GM12878 (cell line): ENCODE measurements around the gene TBC1D26. TPM values are rescaled to one million over a fixed set of nuclear protein-coding genes. Genes with fewer than 3 reads are reported as not detected.

Experiments used
- ATAC-seq: fragments of 200-7000 bp; cut with Tn5 transposase; 3 replicates; pipeline ENCODE4 v1.9.1; 2020; ENCODE audit warnings: mild to moderate bottlenecking, moderate library complexity
- BruUV-seq: library from RNA; stranded (reverse); fragments of 400-500 nt; replicated peaks from 2 replicates; lab custom pipeline; 2021; lab: Mats Ljungman, UMichigan
- CTCF ChIA-PET: fragments of 300-600 bp; sonication (Branson Sonifier 250); formaldehyde crosslinking; extraction: SDS; loops from one replicate; lab custom pipeline; 2021; ENCODE audit warnings: inconsistent platforms; lab: Yijun Ruan, JAX
- POLR2A ChIA-PET: fragments of 350-600 bp; formaldehyde crosslinking; extraction: SDS; loops from one replicate; lab custom pipeline; 2021; ENCODE audit warnings: inconsistent platforms; lab: Charles Lee
- RAD21 ChIA-PET: fragments of 300-600 bp; sonication (Branson Sonifier 250); formaldehyde crosslinking; loops from one replicate; lab custom pipeline; 2023; ENCODE audit warnings: antibody characterized with exemption; ENCODE audit not compliant: unreplicated experiment; lab: Charles Lee
- SMC1A ChIA-PET: fragments of 300-600 bp; sonication (Branson Sonifier 250); formaldehyde crosslinking; loops from one replicate; lab custom pipeline; 2023; ENCODE audit not compliant: unreplicated experiment, uncharacterized antibody; lab: Charles Lee
- DNase-seq: peaks from one replicate; pipeline ENCODE4 v3.0.0-alpha.2; 2011; ENCODE audit warnings: low read depth, low spot score
- FAIRE-seq: peaks from 3 replicates; lab custom pipeline; 2011; peaks lifted over from hg19 to GRCh38; lab: Jason Lieb, UNC
- H2AFZ ChIP-seq: 2 replicates; pipeline ENCODE4 v1.6.0; 2011; ENCODE audit warnings: low read depth, low read length, control low read depth; ENCODE audit not compliant: control insufficient read depth
- H3K27ac ChIP-seq: 2 replicates; pipeline ENCODE4 v1.5.1; 2011; ENCODE audit warnings: control low read depth; ENCODE audit not compliant: control insufficient read depth, insufficient read depth
- H3K27me3 ChIP-seq, 2 experiments: replicated peaks in 1 of 2; 2 replicates each; pipeline versions ENCODE4 v1.6.0 to v1.6.1; 2011; ENCODE audit warnings: low read length in 1 of 2; ENCODE audit not compliant: control insufficient read depth in 2 of 2, insufficient read depth in 2 of 2
- H3K36me3 ChIP-seq, 2 experiments: 2 replicates each; pipeline ENCODE4 v1.5.1; 2011; ENCODE audit warnings: low read length in 1 of 2; ENCODE audit not compliant: control insufficient read depth in 2 of 2, insufficient read depth in 2 of 2
- H3K4me1 ChIP-seq: 2 replicates; pipeline ENCODE4 v1.6.1; 2011; ENCODE audit warnings: mild to moderate bottlenecking, low read length, moderate library complexity, mixed read lengths; ENCODE audit not compliant: control insufficient read depth, insufficient read depth
- H3K4me2 ChIP-seq: 2 replicates; pipeline ENCODE4 v1.6.0; 2011; ENCODE audit warnings: control low read depth; ENCODE audit not compliant: control insufficient read depth, insufficient read depth
- H3K4me3 ChIP-seq: fragments of 200-600 bp; sonication (generic); 2 replicates; pipeline ENCODE4 v1.5.1; 2016
- H3K79me2 ChIP-seq: 2 replicates; pipeline ENCODE4 v1.6.0; 2011; ENCODE audit warnings: low read length; ENCODE audit not compliant: control insufficient read depth, insufficient read depth
- H3K9ac ChIP-seq: 2 replicates; pipeline ENCODE4 v1.8.0; 2011; ENCODE audit warnings: low read length, control low read depth, mixed read lengths; ENCODE audit not compliant: control insufficient read depth, insufficient read depth
- H3K9me3 ChIP-seq: replicated peaks from 3 replicates; pipeline ENCODE4 v1.5.1; 2011; ENCODE audit warnings: mild to moderate bottlenecking, low read length; ENCODE audit not compliant: control insufficient read depth, insufficient read depth
- H4K20me1 ChIP-seq: 2 replicates; pipeline ENCODE4 v1.6.0; 2011; ENCODE audit not compliant: control insufficient read depth, insufficient read depth
- ATF7 ChIP-seq: fragments of 450-650 bp; IDR thresholded peaks from 2 replicates; pipeline ENCODE4 v1.6.1; 2016; ENCODE audit warnings: low read depth, mild to moderate bottlenecking
- BRCA1 ChIP-seq: IDR thresholded peaks from 2 replicates; pipeline ENCODE4 v1.6.1; 2011; ENCODE audit warnings: low read depth, low read length, improper control_type of control experiment
- DPF2 ChIP-seq: fragments of 450-650 bp; IDR thresholded peaks from 2 replicates; pipeline ENCODE4 v1.6.1; 2017; ENCODE audit warnings: mild to moderate bottlenecking
- IKZF2 ChIP-seq, 2 experiments: fragments of 450-650 bp; IDR thresholded peaks; 2 replicates each; pipeline ENCODE4 v1.6.1; 2017; ENCODE audit warnings: mild to moderate bottlenecking in 2 of 2, moderate library complexity in 2 of 2
- LARP7 ChIP-seq: fragments of 450-650 bp; IDR thresholded peaks from 2 replicates; pipeline ENCODE4 v1.6.1; 2017; ENCODE audit warnings: mild to moderate bottlenecking
- MTA2 ChIP-seq: fragments of 450-650 bp; IDR thresholded peaks from 2 replicates; pipeline ENCODE4 v1.6.1; 2016; ENCODE audit warnings: low read depth, mild to moderate bottlenecking, moderate library complexity
- RB1 ChIP-seq: fragments of 450-650 bp; formaldehyde crosslinking; IDR thresholded peaks from 2 replicates; pipeline ENCODE4 v1.6.1; 2017; ENCODE audit warnings: mild to moderate bottlenecking, borderline replicate concordance
- RCOR1 ChIP-seq: conservative IDR thresholded peaks from 2 replicates; pipeline ENCODE4 v1.6.1; 2012; ENCODE audit warnings: low read depth, low read length, improper control_type of control experiment
- RELA ChIP-seq: fragments of 450-650 bp; IDR thresholded peaks from 2 replicates; pipeline ENCODE4 v1.8.0; 2014; ENCODE audit warnings: borderline replicate concordance; ENCODE audit not compliant: partially characterized antibody
- TCF3 ChIP-seq: IDR thresholded peaks from 2 replicates; pipeline ENCODE4 v1.6.1; 2012; ENCODE audit warnings: low read depth, mild to moderate bottlenecking, low read length, borderline replicate concordance; ENCODE audit not compliant: insufficient read depth
- TCF7 ChIP-seq: IDR thresholded peaks from 2 replicates; pipeline ENCODE4 v1.6.1; 2014; ENCODE audit warnings: antibody characterized with exemption, borderline replicate concordance
- YBX1 ChIP-seq: fragments of 450-650 bp; IDR thresholded peaks from 2 replicates; pipeline ENCODE4 v1.6.1; 2016; ENCODE audit warnings: antibody characterized with exemption
- ZBTB40 ChIP-seq: fragments of 450-650 bp; IDR thresholded peaks from 2 replicates; pipeline ENCODE4 v1.6.1; 2016; ENCODE audit warnings: mild to moderate bottlenecking, moderate library complexity, borderline replicate concordance
- WGBS: methylation state at CpG from one replicate; pipeline ENCODE4 v1.1.6; 2016; ENCODE audit warnings: low lambda C conversion rate; ENCODE audit not compliant: insufficient replicate concordance, insufficient coverage; ENCODE audit errors: missing lambda C conversion rate; 5-methylcytosine and 5-hydroxymethylcytosine counted together
- in situ Hi-C: fragments of 300-500 bp; cut with MboI; formaldehyde crosslinking; loops from 9 replicates; pipeline ENCODE4 v1.14.3; 2018; ENCODE audit warnings: mixed read lengths
- intact Hi-C: fragments of 100-400 bp; cut with micrococcal nuclease; formaldehyde crosslinking; loops from one replicate; pipeline ENCODE4 v1.14.2; 2022; ENCODE audit not compliant: unreplicated experiment
- polyA plus RNA-seq, 11 experiments: library from polyadenylated mRNA; depleted of rRNA in 4 of 11; unstranded in 6 of 11; stranded (reverse) in 5 of 11; fragments of >200 nt; fragmentation: Nextera tagmentation in 4 of 11; fragmentation: Illumina TruSeq in 1 of 11; extraction: Ambion mirVana in 4 of 11; extraction: Trizol in 1 of 11; gene quantifications; 1 replicate in 1 of 11; 2 replicates in 10 of 11; pipeline versions ENCODE4 v1.2.1 to v1.2.3, GENCODE V29; 2011 to 2016; ENCODE audit warnings: inconsistent platforms in 2 of 11, missing spikeins in 2 of 11, low read depth in 1 of 11
- total RNA-seq, 4 experiments: library from RNA; depleted of rRNA in 3 of 4; stranded (reverse); fragments of >200 nt in 3 of 4; fragmentation: Illumina TruSeq in 1 of 4; extraction: Trizol in 1 of 4; gene quantifications; 2 replicates each; pipeline versions ENCODE4 v1.2.1 to v1.2.3, GENCODE V29; 2013 to 2021
- TF ChIP-seq, protein P1 (sequence below): fragments of 450-650 bp; formaldehyde crosslinking; IDR thresholded peaks from 2 replicates; pipeline ENCODE4 v1.5.0; 2022; ENCODE audit warnings: mild to moderate bottlenecking, missing genetic modification characterization

Gene TBC1D26
- total and polyA plus RNA-seq, 10 of the 15 experiments (the other 5 are each of a cell fraction or from before 2014, with no cell fraction given), result 0.07 to 0.10 TPM; not detected in 8

DNA sequence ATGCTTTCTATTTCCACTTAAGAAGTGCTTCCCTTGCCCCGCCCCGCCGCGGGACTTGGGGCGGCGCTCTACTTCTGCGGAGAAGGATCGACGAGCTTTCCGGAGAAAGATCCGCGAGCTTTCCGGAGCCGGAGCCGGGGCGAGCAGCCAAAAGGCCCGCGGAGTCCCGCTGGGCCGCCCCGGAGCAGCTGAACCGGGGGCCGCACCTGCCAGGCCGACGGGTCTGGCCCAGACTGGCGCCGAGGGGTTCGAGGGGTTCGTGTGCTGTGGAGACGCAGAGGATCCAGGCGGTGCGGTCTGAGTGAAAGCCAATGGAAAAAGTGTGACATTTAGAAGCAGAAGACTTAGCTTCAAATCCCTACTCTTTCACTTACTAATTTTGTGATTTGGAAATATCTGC is 50.8 kb downstream of the TBC1D26 start (continued):
- TF ChIP-seq, protein P1, sequence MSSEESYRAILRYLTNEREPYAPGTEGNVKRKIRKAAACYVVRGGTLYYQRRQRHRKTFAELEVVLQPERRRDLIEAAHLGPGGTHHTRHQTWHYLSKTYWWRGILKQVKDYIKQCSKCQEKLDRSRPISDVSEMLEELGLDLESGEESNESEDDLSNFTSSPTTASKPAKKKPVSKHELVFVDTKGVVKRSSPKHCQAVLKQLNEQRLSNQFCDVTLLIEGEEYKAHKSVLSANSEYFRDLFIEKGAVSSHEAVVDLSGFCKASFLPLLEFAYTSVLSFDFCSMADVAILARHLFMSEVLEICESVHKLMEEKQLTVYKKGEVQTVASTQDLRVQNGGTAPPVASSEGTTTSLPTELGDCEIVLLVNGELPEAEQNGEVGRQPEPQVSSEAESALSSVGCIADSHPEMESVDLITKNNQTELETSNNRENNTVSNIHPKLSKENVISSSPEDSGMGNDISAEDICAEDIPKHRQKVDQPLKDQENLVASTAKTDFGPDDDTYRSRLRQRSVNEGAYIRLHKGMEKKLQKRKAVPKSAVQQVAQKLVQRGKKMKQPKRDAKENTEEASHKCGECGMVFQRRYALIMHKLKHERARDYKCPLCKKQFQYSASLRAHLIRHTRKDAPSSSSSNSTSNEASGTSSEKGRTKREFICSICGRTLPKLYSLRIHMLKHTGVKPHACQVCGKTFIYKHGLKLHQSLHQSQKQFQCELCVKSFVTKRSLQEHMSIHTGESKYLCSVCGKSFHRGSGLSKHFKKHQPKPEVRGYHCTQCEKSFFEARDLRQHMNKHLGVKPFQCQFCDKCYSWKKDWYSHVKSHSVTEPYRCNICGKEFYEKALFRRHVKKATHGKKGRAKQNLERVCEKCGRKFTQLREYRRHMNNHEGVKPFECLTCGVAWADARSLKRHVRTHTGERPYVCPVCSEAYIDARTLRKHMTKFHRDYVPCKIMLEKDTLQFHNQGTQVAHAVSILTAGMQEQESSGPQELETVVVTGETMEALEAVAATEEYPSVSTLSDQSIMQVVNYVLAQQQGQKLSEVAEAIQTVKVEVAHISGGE (CRISPR knock-in tag), result no peak
- TF ChIP-seq IKZF2 (IDR thresholded peaks at IDR 0.05) (no peak), TCF3 (no peak), RCOR1 (no peak)

DNA sequence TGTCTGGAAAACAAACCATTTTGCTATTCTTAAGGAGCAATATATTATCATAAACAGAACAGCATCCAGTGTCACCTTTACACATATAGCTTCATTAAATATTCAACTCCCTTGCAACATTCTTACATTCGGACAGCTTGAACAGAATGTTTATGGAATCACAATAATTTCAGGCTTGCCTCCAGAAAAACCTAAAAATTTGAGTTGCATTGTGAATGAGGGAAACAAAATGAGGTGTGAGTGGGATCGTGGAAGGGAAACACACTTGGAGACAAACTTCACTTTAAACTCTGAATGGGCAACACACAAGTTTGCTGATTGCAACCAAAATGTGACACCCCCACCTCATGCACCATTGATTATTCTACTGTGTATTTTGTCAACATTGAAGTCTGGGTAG is 51.4 kb downstream of the TBC1D26 start:
- Histone ChIP-seq H2AFZ (no peak overlapping the region), H3K9me3 (no peaks in the 10 kb centered on the region; the same call in 1 of the 3 replicates), H3K4me2 (no peak overlapping the region), H3K4me3 (no peak overlapping the region), H3K27me3 (no peaks in the 10 kb centered on the region), H3K27ac (no peak overlapping the region), H3K9ac (no peak overlapping the region), H3K79me2 (no peaks in the 10 kb centered on the region), H3K4me1 (no peaks in the 10 kb centered on the region), H3K36me3 (no peaks in the 10 kb centered on the region), H4K20me1 (no peaks in the 10 kb centered on the region)
- ChIA-PET RAD21 (no interaction called here), SMC1A (no interaction called here), POLR2A (no interaction called here), CTCF (no interaction called here)
- FAIRE-seq, result no peak
- no TSS peak for BruUV-seq
- ATAC-seq, result no peak
- intact Hi-C loops (no loop called here), in situ Hi-C loops (no loop called here)
- DNase-seq, result no peak
- 7% methylated on average over 2 of the region's 2 CpGs for WGBS
- TF ChIP-seq RB1 (no peak), DPF2 (no peak), YBX1 (no peak), BRCA1 (no peak), ZBTB40 (no peak), MTA2 (no peak), LARP7 (no peak), ATF7 (no peak), RELA (no peak), TCF7 (no peak)
- TF ChIP-seq, protein P1 (CRISPR knock-in tag), result no peak
